Measurements from ENCODE around the gene DNAH3. TPM values are rescaled to one million over a fixed set of nuclear protein-coding genes. Genes with fewer than 3 reads are reported as not detected.

DNAH3 gene
- total and polyA plus RNA-seq, 2 experiments from 2014 or later: 0.70 to 1.3 TPM

GRCh38 chr16:20933589-20933988 lies 217.1 kb downstream of the DNAH3 start (continued):
- TF ChIP-seq ETS1 (IDR thresholded peaks at IDR 0.05) (no peak), STAT1 (IDR thresholded peaks at IDR 0.05; ENCODE audit: unreplicated experiment) (no peak)

DNA sequence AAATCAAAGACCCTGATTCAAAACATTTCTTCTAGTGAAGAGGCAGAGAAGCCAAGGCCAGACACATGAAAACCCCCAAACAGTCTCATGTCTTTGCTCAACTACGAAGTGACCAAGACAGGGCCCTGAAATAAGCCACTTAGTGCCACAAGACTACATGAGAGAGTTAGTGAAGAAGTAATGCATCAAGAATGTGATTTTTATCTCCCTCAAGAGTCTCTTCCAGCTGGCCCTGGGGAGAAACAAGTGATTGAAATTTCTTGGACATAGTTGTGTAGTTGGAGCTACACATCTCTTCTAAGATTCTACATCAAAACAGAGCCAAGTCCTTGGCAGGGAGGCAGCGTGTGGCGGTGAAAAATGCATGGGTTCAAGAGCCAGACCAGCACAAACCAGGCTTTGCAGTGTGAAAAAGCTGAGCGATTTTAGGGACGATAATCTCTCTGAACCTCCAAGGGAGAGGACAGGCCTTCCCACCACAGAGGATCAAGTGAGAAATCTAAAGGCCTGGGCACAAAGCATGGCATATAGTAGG lies 219.5 kb downstream of the DNAH3 start:
- no peaks in the 10 kb centered on the region for H3K27me3 ChIP-seq (ENCODE audit: insufficient read depth)
- H3K9me2 ChIP-seq (ENCODE audit: insufficient read depth): no peaks in the 10 kb centered on the region
- H3K36me3 ChIP-seq (ENCODE audit: insufficient read depth): no peaks in the 10 kb centered on the region
- no peaks in the 10 kb centered on the region for H3K4me1 Mint-ChIP-seq
- no peaks in the 10 kb centered on the region for H3F3A ChIP-seq (replicated peaks; ENCODE audit: low read depth)
- no peaks in the 10 kb centered on the region for H3K79me2 ChIP-seq (replicated peaks; ENCODE audit: insufficient read depth)
- no peaks in the 10 kb centered on the region for H3K36me3 Mint-ChIP-seq (ENCODE audit: low read depth)
- DNase-seq (ENCODE audit: low spot score) (no peak), ATAC-seq (no peak)
- peak overlapping the region; percentile 23; the same call in 1 of the 2 replicates for H2AFZ ChIP-seq
- H3K27me3 Mint-ChIP-seq (ENCODE audit: insufficient read depth, low read depth, poor library complexity): peaks cover 3% of the 10 kb centered on the region
- H3K27ac Mint-ChIP-seq: no peak overlapping the region
- H3K9me3 Mint-ChIP-seq: no peaks in the 10 kb centered on the region
- H3K4me3 Mint-ChIP-seq: no peak overlapping the region
- no peaks in the 10 kb centered on the region for H4K20me1 ChIP-seq (replicated peaks; ENCODE audit: insufficient read depth)
- H3K4me2 ChIP-seq: no peak overlapping the region
- H3K4me3 ChIP-seq: no peak overlapping the region
- no peaks in the 10 kb centered on the region for H3K4me1 ChIP-seq (ENCODE audit: insufficient read depth)
- H3K27ac ChIP-seq (ENCODE audit: low read depth): no peak overlapping the region
- TF ChIP-seq NANOG (IDR thresholded peaks at IDR 0.05; ENCODE audit: borderline replicate concordance): no peak
- TF ChIP-seq CREB1 (CRISPR knock-in tag; IDR thresholded peaks at IDR 0.05; ENCODE audit: low read depth): no peak
- no peak for TF ChIP-seq ZNF331 (CRISPR knock-in tag; IDR thresholded peaks at IDR 0.05; ENCODE audit: low read depth)
- TF ChIP-seq, protein P1, sequence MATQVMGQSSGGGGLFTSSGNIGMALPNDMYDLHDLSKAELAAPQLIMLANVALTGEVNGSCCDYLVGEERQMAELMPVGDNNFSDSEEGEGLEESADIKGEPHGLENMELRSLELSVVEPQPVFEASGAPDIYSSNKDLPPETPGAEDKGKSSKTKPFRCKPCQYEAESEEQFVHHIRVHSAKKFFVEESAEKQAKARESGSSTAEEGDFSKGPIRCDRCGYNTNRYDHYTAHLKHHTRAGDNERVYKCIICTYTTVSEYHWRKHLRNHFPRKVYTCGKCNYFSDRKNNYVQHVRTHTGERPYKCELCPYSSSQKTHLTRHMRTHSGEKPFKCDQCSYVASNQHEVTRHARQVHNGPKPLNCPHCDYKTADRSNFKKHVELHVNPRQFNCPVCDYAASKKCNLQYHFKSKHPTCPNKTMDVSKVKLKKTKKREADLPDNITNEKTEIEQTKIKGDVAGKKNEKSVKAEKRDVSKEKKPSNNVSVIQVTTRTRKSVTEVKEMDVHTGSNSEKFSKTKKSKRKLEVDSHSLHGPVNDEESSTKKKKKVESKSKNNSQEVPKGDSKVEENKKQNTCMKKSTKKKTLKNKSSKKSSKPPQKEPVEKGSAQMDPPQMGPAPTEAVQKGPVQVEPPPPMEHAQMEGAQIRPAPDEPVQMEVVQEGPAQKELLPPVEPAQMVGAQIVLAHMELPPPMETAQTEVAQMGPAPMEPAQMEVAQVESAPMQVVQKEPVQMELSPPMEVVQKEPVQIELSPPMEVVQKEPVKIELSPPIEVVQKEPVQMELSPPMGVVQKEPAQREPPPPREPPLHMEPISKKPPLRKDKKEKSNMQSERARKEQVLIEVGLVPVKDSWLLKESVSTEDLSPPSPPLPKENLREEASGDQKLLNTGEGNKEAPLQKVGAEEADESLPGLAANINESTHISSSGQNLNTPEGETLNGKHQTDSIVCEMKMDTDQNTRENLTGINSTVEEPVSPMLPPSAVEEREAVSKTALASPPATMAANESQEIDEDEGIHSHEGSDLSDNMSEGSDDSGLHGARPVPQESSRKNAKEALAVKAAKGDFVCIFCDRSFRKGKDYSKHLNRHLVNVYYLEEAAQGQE (IDR thresholded peaks at IDR 0.05; ENCODE audit: unreplicated experiment): no peak
- TF ChIP-seq EZH2 (IDR thresholded peaks at IDR 0.05; ENCODE audit: low read depth, unreplicated experiment): no peak
- TF ChIP-seq ZNF114 (CRISPR knock-in tag; IDR thresholded peaks at IDR 0.05): no peak
- no peak for TF ChIP-seq POLR2AphosphoS5 (IDR thresholded peaks at IDR 0.05; ENCODE audit: low read depth)
- no peak for TF ChIP-seq EZH2phosphoT487 (IDR thresholded peaks at IDR 0.05; ENCODE audit: unreplicated experiment)
- no peak for TF ChIP-seq JUNB (IDR thresholded peaks at IDR 0.05; ENCODE audit: unreplicated experiment)
- no peak for TF ChIP-seq ETS1 (IDR thresholded peaks at IDR 0.05)
- TF ChIP-seq STAT1 (IDR thresholded peaks at IDR 0.05; ENCODE audit: unreplicated experiment): no peak
- TF ChIP-seq, protein P2, sequence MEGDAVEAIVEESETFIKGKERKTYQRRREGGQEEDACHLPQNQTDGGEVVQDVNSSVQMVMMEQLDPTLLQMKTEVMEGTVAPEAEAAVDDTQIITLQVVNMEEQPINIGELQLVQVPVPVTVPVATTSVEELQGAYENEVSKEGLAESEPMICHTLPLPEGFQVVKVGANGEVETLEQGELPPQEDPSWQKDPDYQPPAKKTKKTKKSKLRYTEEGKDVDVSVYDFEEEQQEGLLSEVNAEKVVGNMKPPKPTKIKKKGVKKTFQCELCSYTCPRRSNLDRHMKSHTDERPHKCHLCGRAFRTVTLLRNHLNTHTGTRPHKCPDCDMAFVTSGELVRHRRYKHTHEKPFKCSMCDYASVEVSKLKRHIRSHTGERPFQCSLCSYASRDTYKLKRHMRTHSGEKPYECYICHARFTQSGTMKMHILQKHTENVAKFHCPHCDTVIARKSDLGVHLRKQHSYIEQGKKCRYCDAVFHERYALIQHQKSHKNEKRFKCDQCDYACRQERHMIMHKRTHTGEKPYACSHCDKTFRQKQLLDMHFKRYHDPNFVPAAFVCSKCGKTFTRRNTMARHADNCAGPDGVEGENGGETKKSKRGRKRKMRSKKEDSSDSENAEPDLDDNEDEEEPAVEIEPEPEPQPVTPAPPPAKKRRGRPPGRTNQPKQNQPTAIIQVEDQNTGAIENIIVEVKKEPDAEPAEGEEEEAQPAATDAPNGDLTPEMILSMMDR (conservative IDR thresholded peaks at IDR 0.05; ENCODE audit: low read depth in 2 of 2): no peak

Data from GM23338 (cell line).